ENCODE data around the gene FBXL7. TPM values are rescaled to one million over a fixed set of nuclear protein-coding genes. Genes with fewer than 3 reads are reported as not detected.

The FBXL7 gene
- total and polyA plus RNA-seq, 2 donors (not counting 1 experiment from before 2014, with no cell fraction given) = not detected

DNA sequence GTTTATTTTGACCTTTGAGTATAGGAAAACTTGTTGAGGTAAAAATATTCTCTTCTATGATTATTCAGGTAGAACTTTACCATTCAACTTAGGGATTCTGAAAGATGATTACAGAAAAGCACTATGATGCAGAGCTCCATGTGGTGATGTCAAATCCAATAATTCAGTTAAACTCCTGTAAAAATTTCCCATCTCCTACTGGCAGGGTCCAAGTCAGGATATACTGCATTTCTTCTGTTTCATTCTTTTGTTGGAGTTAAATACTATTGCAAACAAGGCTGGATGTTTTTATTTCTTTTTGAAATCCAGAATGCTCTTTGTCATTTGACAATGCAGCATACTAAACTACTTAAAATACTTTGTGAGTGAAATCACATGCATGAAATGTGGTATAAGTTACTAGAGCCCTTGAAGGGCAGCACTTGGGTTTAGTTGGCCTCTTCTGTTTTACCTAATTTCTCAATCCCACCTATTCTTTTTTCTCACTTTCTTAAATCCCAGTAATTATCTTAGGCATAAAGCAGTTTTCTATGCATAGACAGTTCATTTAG, 204.5 kb downstream of the FBXL7 start:
- Histone ChIP-seq H3K27me3 (replicated peaks in 1 of 4; ENCODE audit: control extremely low read depth in 1 of 4, control insufficient read depth in 3 of 4, insufficient read depth in 4 of 4, low read length in 3 of 4) (no peaks in the 10 kb centered on the region), H3K9ac (ENCODE audit: low read length) (no peak overlapping the region), H3K4me2 (replicated peaks; ENCODE audit: low read depth, low read length, poor library complexity, severe bottlenecking) (no peak overlapping the region), H3K79me2 (ENCODE audit: control insufficient read depth, insufficient read depth, low read length) (no peaks in the 10 kb centered on the region), H3K4me3 (ENCODE audit: control extremely low read depth in 1 of 5, extremely low read depth in 1 of 5, insufficient read depth in 1 of 5, low read depth in 2 of 5, low read length in 4 of 5) (no peak overlapping the region), H4K20me1 (ENCODE audit: control insufficient read depth, insufficient read depth, low read length, poor library complexity, severe bottlenecking) (no peaks in the 10 kb centered on the region), H3K4me1 (ENCODE audit: control insufficient read depth in 2 of 2, insufficient read depth in 2 of 2, low read length in 2 of 2) (no peaks in the 10 kb centered on the region), H3K27ac (ENCODE audit: low read length in 2 of 2) (no peak overlapping the region), H2AFZ (ENCODE audit: insufficient read depth, low read depth, low read length, poor library complexity, severe bottlenecking) (no peak overlapping the region), H3K9me3 (ENCODE audit: control extremely low read depth in 1 of 3, control insufficient read depth in 2 of 3, insufficient read depth in 1 of 3, low read length in 2 of 3) (no peaks in the 10 kb centered on the region), H3K36me3 (replicated peaks in 1 of 2; ENCODE audit: control extremely low read depth in 1 of 2, control insufficient read depth in 1 of 2, extremely low read depth in 1 of 2, insufficient read depth in 2 of 2, low read length in 1 of 2) (no peaks in the 10 kb centered on the region)
- Mint-ChIP-seq H3K9me3 (ENCODE audit: insufficient read depth) (peaks cover 2% of the 10 kb centered on the region), H3K4me1 (no peaks in the 10 kb centered on the region), H3K27ac (no peak overlapping the region), H3K27me3 (no peaks in the 10 kb centered on the region), H3K4me3 (no peak overlapping the region)
- ATAC-seq (ENCODE audit: low read depth) (no peak), DNase-seq (no peak)
- intact Hi-C loops (cut with micrococcal nuclease) = no loop called here
- POLR2A ChIA-PET = no interaction called here
- CTCF ChIA-PET = no interaction called here
- TF ChIP-seq, protein P1, sequence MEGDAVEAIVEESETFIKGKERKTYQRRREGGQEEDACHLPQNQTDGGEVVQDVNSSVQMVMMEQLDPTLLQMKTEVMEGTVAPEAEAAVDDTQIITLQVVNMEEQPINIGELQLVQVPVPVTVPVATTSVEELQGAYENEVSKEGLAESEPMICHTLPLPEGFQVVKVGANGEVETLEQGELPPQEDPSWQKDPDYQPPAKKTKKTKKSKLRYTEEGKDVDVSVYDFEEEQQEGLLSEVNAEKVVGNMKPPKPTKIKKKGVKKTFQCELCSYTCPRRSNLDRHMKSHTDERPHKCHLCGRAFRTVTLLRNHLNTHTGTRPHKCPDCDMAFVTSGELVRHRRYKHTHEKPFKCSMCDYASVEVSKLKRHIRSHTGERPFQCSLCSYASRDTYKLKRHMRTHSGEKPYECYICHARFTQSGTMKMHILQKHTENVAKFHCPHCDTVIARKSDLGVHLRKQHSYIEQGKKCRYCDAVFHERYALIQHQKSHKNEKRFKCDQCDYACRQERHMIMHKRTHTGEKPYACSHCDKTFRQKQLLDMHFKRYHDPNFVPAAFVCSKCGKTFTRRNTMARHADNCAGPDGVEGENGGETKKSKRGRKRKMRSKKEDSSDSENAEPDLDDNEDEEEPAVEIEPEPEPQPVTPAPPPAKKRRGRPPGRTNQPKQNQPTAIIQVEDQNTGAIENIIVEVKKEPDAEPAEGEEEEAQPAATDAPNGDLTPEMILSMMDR (IDR thresholded peaks at IDR 0.05) = no peak
- no peak for TF ChIP-seq EZH2 (IDR thresholded peaks at IDR 0.05; ENCODE audit: borderline replicate concordance, insufficient read depth, low read depth, low read length, poor library complexity, severe bottlenecking)

DNA sequence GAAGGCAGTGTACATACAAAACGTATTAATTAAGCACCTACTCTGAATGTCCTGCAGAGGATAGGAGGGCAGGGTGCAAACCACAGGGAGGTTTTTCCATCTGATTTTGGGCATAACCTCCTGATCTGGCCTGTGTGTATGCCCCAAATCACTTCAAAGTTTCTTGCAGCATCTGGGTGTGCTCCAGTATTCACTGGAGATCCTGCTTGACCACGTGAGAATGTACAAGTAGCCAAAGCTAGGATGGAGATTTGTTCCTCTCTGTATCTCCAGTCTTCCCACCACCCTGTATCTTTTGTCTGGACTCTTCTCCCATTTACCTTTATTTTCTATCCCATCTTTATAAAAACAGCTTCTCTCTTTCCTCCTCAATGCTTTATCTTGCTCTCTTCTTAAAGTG, 207.7 kb downstream of the FBXL7 start:
- H3K4me3 Mint-ChIP-seq = no peak overlapping the region
- no peak overlapping the region for H3K9ac ChIP-seq (ENCODE audit: low read length)
- H3K4me1 Mint-ChIP-seq = no peaks in the 10 kb centered on the region
- POLR2A ChIA-PET = no interaction called here
- no peaks in the 10 kb centered on the region for H3K27me3 ChIP-seq (replicated peaks in 1 of 4; ENCODE audit: control extremely low read depth in 1 of 4, control insufficient read depth in 3 of 4, insufficient read depth in 4 of 4, low read length in 3 of 4)
- DNase-seq = no peak
- H3K36me3 ChIP-seq (replicated peaks in 1 of 2; ENCODE audit: control extremely low read depth in 1 of 2, control insufficient read depth in 1 of 2, extremely low read depth in 1 of 2, insufficient read depth in 2 of 2, low read length in 1 of 2) = no peaks in the 10 kb centered on the region
- no peak overlapping the region for H3K27ac Mint-ChIP-seq
- peaks cover 2% of the 10 kb centered on the region for H3K9me3 Mint-ChIP-seq (ENCODE audit: insufficient read depth)
- no peaks in the 10 kb centered on the region for H3K4me1 ChIP-seq (ENCODE audit: control insufficient read depth in 2 of 2, insufficient read depth in 2 of 2, low read length in 2 of 2)
- no peak overlapping the region for H2AFZ ChIP-seq (ENCODE audit: insufficient read depth, low read depth, low read length, poor library complexity, severe bottlenecking)
- WGBS (ENCODE audit: insufficient coverage) = 74% methylated on average over 2 of the region's 2 CpGs
- H3K79me2 ChIP-seq (ENCODE audit: control insufficient read depth, insufficient read depth, low read length) = no peaks in the 10 kb centered on the region
- CTCF ChIA-PET = no interaction called here
- H3K27ac ChIP-seq (ENCODE audit: low read length in 2 of 2) = no peak overlapping the region
- no peak for ATAC-seq (ENCODE audit: low read depth)
- no peak overlapping the region for H3K4me2 ChIP-seq (replicated peaks; ENCODE audit: low read depth, low read length, poor library complexity, severe bottlenecking)
- H3K4me3 ChIP-seq (ENCODE audit: control extremely low read depth in 1 of 5, extremely low read depth in 1 of 5, insufficient read depth in 1 of 5, low read depth in 2 of 5, low read length in 4 of 5) = no peak overlapping the region
- H3K9me3 ChIP-seq (ENCODE audit: control extremely low read depth in 1 of 3, control insufficient read depth in 2 of 3, insufficient read depth in 1 of 3, low read length in 2 of 3) = no peaks in the 10 kb centered on the region
- H4K20me1 ChIP-seq (ENCODE audit: control insufficient read depth, insufficient read depth, low read length, poor library complexity, severe bottlenecking) = no peaks in the 10 kb centered on the region
- intact Hi-C loops (cut with micrococcal nuclease) = no loop called here
- H3K27me3 Mint-ChIP-seq = no peaks in the 10 kb centered on the region
- TF ChIP-seq, protein P1 (IDR thresholded peaks at IDR 0.05) = no peak
- TF ChIP-seq EZH2 (IDR thresholded peaks at IDR 0.05; ENCODE audit: borderline replicate concordance, insufficient read depth, low read depth, low read length, poor library complexity, severe bottlenecking) = no peak

All from B cell (primary cell).